Fibroblast of skin of left quadriceps (primary cell): ENCODE data around the gene EML5.
A peak's percentile ranks its signal among the peaks of the same experiment; 100 is the strongest.

ENCODE experiments used
- DNase-seq, 2 experiments: peaks; one replicate each; pipeline ENCODE4 v3.0.0-alpha.2; 2013; ENCODE audit warnings: low read depth in 2 of 2

EML5 gene

GRCh38 chr14:88616697-88617096, 176.1 kb downstream of the EML5 start:
- no peak for DNase-seq

GRCh38 chr14:88614218-88614907, 178.4 kb downstream of the EML5 start:
- peak; percentile 54 to 59 for DNase-seq

GRCh38 chr14:88613552-88614010, 179.2 kb downstream of the EML5 start:
- DNase-seq, result no peak

- no peak for DNase-seq
Observed at GRCh38 chr14:88612981-88613380, 179.8 kb downstream of the EML5 start.

GRCh38 chr14:88611878-88612277, 180.9 kb downstream of the EML5 start:
- DNase-seq, result no peak

GRCh38 chr14:88607829-88608228, 184.9 kb downstream of the EML5 start:
- no peak for DNase-seq

- no peak for DNase-seq
Observed at GRCh38 chr14:88605594-88605993, 187.2 kb downstream of the EML5 start.

GRCh38 chr14:88604212-88604611, 188.5 kb downstream of the EML5 start:
- DNase-seq, result no peak

- no peak for DNase-seq
Observed at GRCh38 chr14:88599761-88600439, 192.9 kb downstream of the EML5 start.

- no peak for DNase-seq
Observed at GRCh38 chr14:88599326-88599725, 193.4 kb downstream of the EML5 start.

GRCh38 chr14:88598097-88598675, 194.6 kb downstream of the EML5 start:
- no peak for DNase-seq

GRCh38 chr14:88597601-88598000, 195.2 kb downstream of the EML5 start:
- DNase-seq, result no peak

GRCh38 chr14:88597038-88597437, 195.7 kb downstream of the EML5 start:
- no peak for DNase-seq

- DNase-seq, result no peak
Observed at GRCh38 chr14:88592031-88592430, 200.7 kb downstream of the EML5 start.

GRCh38 chr14:88590173-88590572, 202.6 kb downstream of the EML5 start:
- DNase-seq, result no peak

GRCh38 chr14:88588081-88588480, 204.7 kb downstream of the EML5 start:
- DNase-seq, result no peak

- no peak for DNase-seq
Observed at GRCh38 chr14:88584451-88584850, 208.3 kb downstream of the EML5 start.

- DNase-seq, result no peak
Observed at GRCh38 chr14:88576222-88576621, 216.5 kb downstream of the EML5 start.

- DNase-seq, result no peak
Observed at GRCh38 chr14:88572117-88572516, 220.6 kb downstream of the EML5 start.

GRCh38 chr14:88568196-88568595, 224.6 kb downstream of the EML5 start:
- no peak for DNase-seq

GRCh38 chr14:88565427-88565826, 227.3 kb downstream of the EML5 start:
- DNase-seq, result no peak

- no peak for DNase-seq
Observed at GRCh38 chr14:88563845-88564244, 228.9 kb downstream of the EML5 start.
